ENCODE measurements around the gene INPP1.

The INPP1 gene

DNA sequence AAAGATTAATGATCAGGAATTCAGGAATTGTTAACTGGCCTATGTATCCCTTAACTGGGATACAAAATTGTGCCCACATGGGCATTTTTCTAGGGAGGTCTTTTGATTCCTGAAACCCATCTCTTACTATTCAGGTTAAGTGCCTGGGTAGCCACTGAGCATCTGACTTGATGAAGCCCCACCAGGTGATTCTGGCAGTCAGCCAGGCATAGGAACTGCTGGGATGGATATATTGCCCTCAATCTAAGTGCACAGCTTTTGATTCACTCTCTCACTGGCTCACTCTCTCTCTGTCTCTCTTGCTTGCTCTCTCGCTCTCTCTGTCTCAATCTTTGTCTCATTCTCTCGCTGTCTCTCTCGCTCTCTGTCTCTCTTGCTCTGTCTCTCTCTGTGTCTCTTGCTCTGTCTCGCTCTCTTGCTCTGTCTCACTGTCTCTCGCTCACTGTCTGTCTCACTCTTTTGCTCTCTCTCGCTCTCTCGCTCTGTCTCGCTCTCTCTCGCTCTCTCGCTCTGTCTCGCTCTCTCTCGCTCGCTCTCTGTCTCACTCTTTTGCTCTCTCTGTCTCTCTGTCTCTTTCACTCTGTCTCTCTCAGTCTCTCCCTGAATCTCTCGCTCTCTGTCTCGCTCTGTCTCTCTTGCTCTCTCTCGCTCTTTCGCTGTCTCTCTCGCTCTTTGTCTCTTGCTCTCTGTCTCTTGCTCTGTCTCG lies 22.3 kb downstream of the INPP1 start:
- no peak for DNase-seq

DNA sequence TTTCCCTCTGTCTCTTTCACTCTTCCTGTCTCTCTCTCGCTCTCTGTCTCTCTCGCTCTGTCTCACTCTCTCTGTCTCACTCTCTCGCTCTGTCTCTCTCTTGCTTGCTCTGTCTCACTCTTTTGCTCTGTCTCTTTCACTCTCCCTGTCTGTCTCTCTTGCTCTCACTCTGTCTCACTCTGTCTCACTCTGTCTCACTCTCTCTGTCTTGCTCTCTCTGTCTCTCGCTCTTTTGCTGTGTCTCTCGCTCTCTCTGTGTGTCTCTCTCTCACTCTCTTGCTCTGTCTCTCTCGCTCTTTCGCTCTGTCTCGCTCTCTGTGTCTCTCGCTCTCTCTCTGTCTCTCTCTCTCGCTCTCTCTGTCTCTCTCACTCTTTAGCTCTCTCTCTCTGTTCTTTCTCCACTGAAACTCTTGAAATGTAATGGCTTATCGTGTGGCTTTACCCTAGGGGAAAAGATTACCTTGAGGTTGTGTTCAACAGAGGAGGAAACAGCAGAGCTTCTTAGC lies 22.9 kb downstream of the INPP1 start:
- DNase-seq: no peak

DNA sequence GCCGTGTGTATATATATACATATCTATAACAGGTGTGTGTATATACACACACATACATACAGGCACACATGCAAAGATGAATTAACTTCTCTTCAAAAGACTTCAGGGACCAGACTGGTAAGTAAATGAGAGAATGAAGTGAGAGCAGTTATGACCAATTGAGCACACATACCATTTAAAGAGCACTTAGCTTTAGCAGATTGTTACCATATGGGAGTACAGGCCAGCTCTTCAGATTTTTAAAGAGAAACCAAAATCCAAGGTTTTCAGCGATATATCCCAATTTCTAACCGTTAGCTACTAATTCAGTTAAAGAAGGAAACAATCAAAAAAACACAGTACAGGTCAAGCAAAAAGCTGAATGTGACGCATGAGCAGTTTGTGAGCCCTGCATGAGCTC lies 23.7 kb downstream of the INPP1 start:
- no peak for DNase-seq

DNA sequence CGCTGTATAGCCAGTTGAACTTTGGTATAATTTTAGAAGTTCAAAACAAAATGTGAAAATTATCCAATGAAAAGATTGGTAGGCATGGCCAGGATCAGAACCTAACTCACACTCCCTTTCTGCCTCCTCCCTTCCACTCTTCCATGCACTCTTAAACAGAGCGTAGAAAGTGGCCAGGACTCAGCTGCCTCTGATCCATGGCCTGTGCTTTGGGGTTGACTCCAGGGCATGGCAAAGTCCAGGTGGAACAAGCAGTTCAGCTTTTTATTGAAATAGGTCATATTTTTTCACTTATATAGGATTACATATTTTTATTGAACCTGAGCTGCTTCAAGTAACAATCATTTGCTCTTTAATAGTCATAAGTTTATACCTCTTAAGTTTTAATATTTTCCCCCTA lies 26.2 kb downstream of the INPP1 start:
- no peak for DNase-seq

DNA sequence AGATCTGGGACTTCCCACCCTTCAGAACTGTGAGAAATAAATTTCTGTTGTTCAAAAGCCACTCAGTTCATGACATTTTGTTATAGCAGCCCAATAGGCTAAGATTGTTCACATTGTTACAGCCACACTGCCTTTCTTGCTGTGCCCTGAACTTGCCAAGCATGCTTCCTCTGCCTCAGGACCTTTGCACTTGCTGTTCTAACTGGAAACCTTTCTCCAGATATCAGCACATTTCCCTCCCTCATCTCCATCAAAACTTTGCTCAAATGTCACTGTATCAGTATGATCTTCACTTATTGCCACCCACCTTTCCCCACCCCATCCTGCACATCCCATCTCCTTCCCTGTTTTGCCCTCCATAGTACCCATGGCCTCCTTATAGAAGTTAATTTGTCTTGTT lies 32.7 kb downstream of the INPP1 start:
- DNase-seq: no peak

DNA sequence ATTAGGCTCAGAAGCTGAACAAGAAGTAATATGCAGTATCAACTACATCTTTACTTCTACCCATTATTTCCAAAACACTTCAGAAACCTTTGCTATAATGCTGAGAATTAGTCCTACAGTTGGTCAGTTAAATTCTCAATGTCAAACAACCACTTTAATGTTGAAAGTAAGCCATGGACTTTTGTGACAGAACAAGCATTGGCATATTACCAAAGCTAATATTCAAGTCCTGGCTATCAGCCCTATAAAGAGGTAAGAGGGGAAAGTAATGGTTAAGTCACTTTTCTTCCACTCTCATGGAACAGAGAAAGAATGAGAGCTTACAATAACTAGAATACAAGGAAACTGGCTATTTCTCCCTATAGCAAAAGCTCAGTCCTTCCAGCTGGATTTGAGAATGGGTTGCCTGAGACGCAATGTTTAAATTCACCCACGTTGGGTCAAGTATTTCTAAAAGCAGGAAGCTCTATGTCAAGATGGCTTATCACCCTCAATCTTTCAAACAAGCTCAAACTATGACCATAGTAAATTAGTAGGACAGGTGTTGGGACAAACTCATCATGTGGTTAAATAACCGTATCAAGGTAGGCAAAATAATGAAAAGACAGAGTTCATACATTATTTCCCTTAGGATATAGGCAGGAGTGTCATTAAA lies 33.3 kb downstream of the INPP1 start:
- DNase-seq: no peak

DNA sequence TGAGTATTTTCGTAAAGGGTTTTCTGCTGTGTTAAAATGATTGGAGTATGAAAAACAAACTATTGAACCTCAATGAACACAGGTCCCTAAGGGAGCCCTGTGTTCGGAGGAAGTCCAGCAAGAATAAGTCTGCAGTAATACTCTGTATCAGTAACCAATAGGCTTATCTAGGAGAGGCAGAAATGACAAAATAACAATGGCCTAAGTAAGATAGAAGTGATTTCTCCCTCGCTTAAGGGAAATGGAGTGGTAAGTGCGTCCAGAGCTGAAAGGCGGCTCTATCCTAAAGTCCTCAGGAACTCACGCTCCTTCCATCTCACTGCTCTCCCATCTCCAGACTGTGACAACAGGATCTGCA lies 35.5 kb downstream of the INPP1 start:
- DNase-seq: no peak

DNA sequence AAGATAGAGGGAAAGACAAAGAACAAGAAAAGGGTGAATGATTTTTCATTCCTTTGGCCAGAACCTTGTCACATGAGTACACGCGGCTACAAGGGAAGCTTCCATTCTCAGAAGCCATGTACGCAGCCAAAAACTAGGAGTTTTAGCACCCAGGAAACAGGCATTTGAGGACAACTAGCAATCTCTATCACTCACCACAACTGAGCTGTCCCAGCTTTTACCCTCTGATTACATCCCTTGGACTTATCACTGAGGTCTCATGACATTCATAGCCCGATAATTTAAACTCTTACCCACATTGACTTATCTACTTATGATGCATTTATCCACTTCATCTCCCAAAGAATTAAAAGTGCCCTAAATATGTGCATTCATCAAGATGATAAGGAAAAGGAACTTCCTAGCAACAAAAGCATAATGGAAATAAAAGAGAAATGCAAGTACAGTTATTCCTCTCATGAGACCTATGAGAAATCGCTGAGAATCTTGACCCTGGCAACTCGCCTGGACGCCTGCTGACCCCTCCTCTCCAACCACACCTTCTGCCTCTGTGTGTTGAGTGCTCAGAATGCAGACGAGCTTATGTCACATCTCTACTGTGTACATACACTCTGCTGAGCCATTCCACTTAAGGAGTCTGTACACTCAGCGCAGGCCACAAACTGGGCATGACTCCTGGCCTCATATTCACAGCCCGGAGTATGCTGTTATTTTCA lies 36.0 kb downstream of the INPP1 start:
- no peak for DNase-seq

DNA sequence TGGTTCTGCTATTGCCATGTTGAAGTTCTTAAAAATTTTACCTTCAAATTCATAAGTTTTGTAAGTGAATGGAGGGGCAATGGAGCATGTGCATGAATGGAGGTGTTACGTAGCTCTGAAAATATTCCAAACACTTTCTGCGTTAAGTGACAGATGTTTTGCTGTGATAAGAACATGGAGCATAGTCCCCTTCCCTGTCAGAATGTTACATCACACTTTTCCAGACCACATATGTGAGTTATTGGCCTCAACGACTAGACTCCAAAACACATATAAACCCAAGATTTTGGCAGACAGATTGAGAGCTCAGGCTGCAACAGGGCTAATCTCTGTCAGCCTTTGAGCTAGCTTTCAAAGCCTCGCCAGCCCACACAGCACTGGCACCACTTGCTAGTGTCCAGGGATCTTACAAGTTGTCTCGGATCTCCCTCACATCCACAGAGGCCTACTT lies 37.6 kb downstream of the INPP1 start:
- no peak for DNase-seq

DNA sequence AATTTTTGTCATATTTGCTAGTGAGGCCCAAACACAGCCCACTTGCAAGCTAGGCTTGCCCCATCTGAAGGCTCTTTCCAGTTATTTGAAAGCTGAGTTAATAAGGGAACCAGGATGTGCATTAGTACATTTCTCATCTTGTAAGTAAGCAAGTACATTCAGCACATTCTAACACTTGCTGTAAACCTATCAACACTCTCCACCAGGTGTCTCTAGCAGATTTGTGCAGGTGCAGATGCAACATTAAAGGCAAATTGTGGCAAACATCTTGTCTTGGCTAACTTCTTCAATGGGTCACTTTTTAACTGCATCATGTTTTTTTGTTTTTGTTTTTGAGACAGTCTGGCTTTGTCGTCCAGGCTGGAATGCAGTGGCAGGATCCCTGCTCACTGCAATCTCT lies 39.5 kb downstream of the INPP1 start:
- peak; percentile 18 for DNase-seq

DNA sequence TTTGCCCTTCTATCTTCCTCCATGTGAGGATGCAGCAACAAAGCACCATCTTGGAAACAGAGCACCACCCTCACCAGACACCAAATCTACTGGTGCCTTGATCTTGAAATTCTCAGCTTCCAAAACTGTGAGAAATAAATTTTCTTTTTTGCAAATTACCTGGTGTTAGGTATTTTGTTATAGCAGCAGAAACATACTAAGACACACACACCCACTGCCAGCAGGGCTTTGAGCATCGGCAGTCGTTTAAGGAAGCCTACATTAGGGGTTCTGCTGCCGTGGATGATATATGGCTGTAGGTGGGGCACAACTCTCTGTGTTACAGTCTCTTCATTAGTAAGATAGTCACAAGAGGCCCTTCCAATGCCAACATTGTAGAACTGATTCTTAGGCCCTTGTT lies 44.0 kb downstream of the INPP1 start:
- no peak for DNase-seq

DNA sequence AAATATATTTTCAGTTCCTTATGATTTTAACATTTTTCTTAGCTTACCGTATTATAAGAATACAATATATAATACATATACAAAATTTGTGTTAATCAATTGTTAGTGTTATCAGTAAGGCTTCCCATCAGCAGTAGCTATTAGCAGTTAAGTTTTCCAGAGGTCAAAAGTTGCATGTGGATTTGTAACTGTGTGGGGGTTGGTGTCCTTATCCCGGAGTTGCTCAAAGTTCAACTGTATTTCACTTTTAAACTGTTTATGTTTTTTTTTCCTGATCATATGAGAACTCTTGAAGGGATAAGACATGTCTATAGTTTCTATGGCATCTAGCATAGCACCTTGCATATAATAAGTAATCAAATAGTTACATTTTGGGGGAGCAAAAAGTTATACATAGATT lies 52.9 kb downstream of the INPP1 start:
- no peak for DNase-seq

DNA sequence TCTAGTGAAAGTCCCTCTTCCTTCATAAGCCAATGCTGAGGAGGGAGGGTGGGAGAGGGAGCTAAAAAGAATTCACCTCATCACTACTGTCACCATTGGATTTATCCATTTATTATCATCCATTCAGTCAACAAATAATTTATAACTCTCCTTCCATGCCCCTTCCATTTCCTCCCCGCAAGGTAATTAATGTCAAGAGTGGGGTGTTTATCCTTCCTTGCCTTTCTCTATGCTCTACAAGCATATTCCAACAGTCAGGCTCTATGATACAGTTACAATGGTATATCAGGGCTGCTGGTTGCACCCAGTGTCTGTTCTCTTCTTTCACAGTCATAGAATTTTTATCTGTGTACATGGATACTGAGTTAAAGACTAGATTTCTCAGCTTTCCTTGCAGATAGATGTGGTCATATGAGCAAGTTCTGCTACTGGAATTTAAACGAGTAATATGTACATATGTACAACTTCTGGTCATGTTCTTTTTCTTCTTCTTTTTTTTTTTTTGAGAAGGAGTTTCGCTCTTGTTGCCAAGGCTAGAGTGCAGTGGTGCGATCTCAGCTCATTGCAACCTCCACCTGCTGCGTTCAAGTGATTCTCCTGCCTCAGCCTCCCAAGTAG lies 59.7 kb downstream of the INPP1 start:
- no peak for DNase-seq

DNA sequence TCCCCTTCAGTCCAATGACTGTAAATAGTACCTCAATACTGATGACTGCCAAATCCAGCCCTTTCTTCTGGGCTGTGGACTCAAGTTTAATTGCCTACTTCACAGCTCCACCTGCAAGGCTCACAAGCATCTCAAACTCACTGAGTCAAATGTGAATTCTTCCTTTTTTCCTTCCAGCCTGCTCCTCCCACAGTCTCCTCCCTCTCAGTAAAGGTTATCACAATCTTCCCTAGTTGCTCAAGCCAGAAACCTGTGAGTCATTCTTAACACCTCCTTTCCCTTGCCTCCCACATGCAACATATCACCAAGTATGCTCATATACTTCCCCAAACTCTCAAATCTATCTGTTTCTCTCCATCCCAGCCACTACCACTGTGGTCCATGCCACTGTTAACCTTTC lies 61.1 kb downstream of the INPP1 start:
- DNase-seq: peak; percentile 48

DNA sequence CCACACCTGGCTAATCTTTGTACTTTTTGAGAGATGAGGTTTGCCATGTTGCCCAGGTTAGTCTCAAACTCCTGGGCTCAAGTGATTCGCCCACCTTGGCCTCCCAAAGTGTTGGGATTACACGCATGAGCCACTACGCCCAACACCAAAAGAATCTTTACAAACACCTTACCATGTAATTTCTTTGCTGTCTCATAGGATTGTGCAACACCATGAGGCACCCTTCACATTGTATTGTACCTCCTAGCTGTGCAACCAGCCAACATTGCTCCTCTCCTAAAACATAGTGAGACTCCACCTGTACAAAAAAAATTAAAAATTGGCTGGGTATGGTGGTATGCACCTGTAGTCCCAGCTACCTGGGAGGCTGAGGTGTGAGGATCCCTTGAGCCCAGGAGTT lies 61.7 kb downstream of the INPP1 start:
- DNase-seq: no peak

DNA sequence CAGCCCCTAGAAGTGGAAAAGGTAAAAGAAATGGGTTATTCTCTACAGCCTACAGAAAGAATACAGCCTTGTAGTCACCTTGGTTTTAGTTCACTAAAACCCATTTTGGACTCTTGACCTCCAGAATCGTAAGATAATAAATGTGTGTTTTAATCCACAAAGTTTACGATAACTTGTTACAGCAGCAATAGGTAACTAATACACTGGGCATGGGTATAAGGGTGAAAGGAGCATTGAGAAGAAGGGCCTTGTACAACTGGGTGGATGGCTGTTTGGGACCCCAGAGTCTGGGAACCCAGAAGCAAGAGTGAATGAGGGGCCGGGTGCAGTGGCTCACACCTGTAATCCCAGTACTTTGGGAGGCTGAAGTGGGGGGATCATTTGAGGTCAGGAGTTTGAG lies 62.6 kb downstream of the INPP1 start:
- DNase-seq: no peak

DNA sequence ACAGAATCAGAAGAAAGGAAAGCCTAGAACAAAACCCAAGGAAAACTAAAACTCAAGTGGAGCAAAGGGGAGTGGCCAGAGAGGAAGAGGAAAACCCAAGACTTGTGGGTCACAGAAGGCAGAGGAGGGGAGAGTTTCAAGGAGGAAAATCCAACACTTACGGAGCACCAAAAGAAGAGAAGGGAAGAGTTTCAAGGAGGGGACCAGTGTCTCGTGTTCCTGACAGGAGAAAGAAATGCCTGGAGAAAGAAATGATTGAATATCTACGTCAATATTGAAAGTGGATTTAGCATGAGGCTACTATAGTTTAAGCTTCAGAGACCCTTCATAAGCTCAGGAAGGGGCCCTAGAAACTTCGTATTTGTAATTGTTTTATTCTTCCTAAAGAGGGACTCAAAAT lies 63.4 kb downstream of the INPP1 start:
- DNase-seq: no peak

DNA sequence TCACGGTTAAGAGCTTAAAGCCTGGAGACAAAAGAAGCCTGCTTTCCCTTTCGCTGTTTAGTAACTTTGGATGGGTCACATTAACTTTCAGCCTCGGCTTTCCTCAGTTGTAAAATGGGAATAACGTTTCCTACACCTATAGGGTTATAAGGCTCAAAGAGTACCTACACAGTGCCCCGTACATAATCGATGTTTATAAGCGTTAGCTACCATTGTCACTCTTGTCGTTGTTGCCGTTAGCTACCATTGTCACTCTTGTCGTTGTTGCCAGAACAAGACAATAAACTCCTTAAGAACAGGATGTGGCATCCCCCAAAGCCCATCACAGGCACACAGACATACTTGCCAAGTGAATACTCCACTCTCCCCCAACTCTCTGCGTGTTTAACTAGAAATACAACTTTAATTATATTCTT lies 63.9 kb downstream of the INPP1 start:
- DNase-seq: no peak

DNA sequence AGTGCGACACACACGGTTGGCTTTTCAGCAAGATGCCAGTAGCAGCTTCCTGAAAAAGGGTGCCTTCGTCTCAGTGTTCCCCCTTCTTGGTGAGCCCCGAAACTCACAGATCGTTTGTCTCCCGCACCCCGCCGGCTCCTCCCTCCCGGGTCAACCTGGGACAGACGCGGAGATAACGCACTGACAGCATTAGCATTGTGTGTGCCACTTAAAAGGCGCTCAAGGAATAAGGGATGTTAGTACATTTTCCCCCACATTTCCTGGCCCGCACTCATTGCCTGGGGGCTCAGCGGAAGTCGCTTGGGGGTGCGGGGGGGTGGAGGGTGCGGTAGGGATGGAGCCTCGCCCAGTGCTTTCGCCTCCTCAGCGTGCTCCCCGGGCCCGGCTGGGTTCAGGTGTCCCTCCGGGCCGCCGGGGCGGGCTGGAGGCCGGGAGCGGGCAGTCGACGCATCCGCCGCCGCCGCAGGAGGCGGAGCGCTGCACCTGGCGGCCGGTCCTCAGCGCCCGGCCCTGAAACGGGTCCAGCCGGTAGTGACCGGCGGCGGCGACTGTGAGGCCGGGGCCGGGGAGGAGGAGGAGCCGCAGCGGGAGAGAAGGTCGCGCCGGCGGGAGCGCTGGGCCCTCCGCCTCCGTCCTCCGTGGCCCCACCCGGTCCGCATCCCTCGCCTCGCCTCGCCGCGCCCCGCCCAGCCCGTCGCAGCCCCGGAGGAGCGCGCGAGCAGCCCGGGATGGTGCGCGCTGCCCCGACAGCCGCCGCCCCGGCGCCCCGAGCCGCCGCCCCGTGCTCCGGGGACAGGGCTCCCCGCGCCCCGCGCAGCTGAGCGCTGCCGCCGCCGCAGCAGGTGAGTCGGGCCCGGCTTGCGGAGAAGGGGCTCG lies 64.5 kb downstream of the INPP1 start, which contains the start of gene MFSD6:
MFSD6 (plus strand) TSS at position 694 of the 876 bp plus-strand sequence. CDS start 27,675 bp downstream, outside the sequence.
- peak; percentile 74 for DNase-seq

DNA sequence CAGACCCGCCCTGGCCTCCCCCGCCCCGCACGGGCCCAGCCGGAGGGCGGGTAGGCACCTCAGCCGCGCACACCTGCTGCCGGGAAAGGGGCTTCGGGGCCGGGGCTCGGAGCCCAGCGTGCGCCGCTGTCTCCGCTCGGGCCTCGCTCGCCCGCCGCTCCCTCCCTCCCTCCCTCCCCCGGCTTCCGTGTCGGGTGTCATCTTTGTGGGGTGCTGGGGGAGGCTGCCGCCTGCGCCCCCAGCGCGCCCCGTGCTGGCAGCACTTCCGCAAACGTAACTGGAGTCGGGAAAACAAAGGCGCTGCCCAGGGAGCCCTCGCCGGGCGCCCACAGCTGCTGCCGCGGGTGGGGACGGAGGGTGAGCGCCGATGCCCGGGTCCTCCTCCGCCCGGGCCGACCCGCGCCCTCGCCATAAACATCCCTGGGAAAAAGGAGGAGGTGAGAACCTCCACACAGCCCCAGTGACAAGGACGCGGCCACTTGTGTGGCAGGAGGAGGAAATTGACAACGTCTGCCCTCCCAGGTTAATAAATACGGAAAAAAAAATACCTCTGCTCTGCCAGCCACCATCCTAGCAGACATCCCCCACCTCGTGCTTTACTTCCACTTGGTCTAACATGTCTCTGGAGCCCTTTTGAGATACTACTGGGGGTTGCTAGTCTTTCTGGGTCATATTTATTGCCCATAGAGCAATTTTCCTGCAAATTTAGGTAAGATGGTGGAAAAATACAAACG lies 65.3 kb downstream of the INPP1 start:
- peak; percentile 79 for DNase-seq

DNA sequence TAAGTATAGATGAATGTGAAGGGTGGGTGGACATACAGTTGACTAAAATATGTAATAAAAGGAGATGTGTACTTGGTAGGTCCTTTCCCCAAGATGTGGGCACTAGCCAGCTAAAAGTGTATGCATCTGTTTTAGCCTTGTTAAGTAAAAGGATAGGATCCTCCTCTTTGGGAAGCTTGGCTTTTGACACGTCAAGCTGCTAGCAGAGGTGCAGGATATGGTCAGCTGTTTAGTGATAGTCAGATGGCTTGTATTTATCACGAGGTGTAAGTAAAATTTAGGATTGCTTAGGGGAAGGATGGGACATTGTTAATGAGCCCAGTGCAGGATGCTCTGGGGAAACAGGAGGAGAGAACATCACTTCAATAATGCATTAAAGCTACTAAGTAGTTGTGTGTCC lies 66.2 kb downstream of the INPP1 start:
- no peak for DNase-seq

DNA sequence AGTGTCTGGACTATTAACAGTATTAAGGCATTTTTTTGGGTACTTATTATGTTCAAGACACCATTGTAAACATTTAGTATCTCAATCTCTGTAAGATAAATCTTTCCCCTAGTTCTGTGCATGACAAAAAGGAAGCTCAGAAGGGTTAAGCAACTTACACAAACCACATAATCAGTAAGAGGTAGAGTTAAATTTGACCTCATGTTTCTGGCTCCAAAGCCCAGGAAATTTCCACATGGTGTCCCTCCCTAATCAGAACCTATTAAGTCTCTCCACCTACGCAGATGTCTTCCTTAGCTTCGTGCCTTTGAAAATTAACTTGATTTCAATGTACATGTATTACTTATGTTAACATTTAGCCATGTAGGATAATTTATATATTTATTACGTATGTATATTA lies 66.8 kb downstream of the INPP1 start:
- DNase-seq: no peak
